H9 (cell line): ENCODE results near the gene UBE2D1. TPM values are rescaled to one million over a fixed set of nuclear protein-coding genes. Genes with fewer than 3 reads are reported as not detected.

ENCODE experiments used
- DNase-seq: peaks from one replicate; pipeline ENCODE4 v3.0.0-alpha.2; 2017
- H2AFZ ChIP-seq: one replicate; pipeline ENCODE4 v1.6.1; 2013; ENCODE audit warnings: mild to moderate bottlenecking, low read length, control low read depth, moderate library complexity
- H2AK5ac ChIP-seq: 2 replicates; pipeline ENCODE4 v1.6.1; 2013; ENCODE audit warnings: low read length, control low read depth, mixed read lengths; ENCODE audit not compliant: insufficient read length
- H2BK120ac ChIP-seq: one replicate; pipeline ENCODE4 v1.6.1; 2013; ENCODE audit warnings: low read depth, mild to moderate bottlenecking, low read length, control low read depth, inconsistent platforms; ENCODE audit not compliant: poor library complexity, severe bottlenecking
- H2BK12ac ChIP-seq: 2 replicates; pipeline ENCODE4 v1.6.1; 2013; ENCODE audit warnings: low read length, control low read depth, mixed read lengths, low read depth; ENCODE audit not compliant: insufficient read length
- H2BK15ac ChIP-seq: 2 replicates; pipeline ENCODE4 v1.6.1; 2013; ENCODE audit warnings: low read depth, low read length, control low read depth
- H2BK20ac ChIP-seq: one replicate; pipeline ENCODE4 v1.6.1; 2013; ENCODE audit warnings: low read depth, mild to moderate bottlenecking, low read length, control low read depth, inconsistent platforms; ENCODE audit not compliant: poor library complexity, severe bottlenecking
- H2BK5ac ChIP-seq: 2 replicates; pipeline ENCODE4 v1.6.1; 2013; ENCODE audit warnings: low read length, control low read depth, mixed read lengths; ENCODE audit not compliant: insufficient read length
- H3K14ac ChIP-seq: 2 replicates; pipeline ENCODE4 v1.6.1; 2013; ENCODE audit warnings: low read length, control low read depth; ENCODE audit not compliant: insufficient read depth
- H3K18ac ChIP-seq: 2 replicates; pipeline ENCODE4 v1.6.1; 2013; ENCODE audit warnings: low read depth, mild to moderate bottlenecking, mixed read lengths, low read length, control low read depth; ENCODE audit not compliant: insufficient read length
- H3K23ac ChIP-seq: 2 replicates; pipeline ENCODE4 v1.6.1; 2013; ENCODE audit warnings: low read length, control low read depth, mixed read lengths, low read depth; ENCODE audit not compliant: insufficient read length
- H3K23me2 ChIP-seq: 2 replicates; pipeline ENCODE4 v1.6.1; 2013; ENCODE audit warnings: low read depth, mild to moderate bottlenecking, mixed read lengths, low read length, control low read depth; ENCODE audit not compliant: insufficient read length, poor library complexity, severe bottlenecking
- H3K27ac ChIP-seq: 2 replicates; pipeline ENCODE4 v1.5.1; 2013; ENCODE audit warnings: low read length, control low read depth, mixed read lengths, low read depth; ENCODE audit not compliant: insufficient read length
- H3K27me3 ChIP-seq: 2 replicates; pipeline ENCODE4 v1.6.1; 2013; ENCODE audit warnings: low read length, control low read depth, inconsistent platforms; ENCODE audit not compliant: insufficient read depth
- H3K4ac ChIP-seq: 2 replicates; pipeline ENCODE4 v1.6.1; 2013; ENCODE audit warnings: low read depth, mild to moderate bottlenecking, control low read depth, inconsistent platforms, low read length, moderate library complexity
- H3K4me1 ChIP-seq: 2 replicates; pipeline ENCODE4 v1.6.1; 2013; ENCODE audit warnings: low read length, control low read depth, inconsistent platforms; ENCODE audit not compliant: insufficient read depth
- H3K4me2 ChIP-seq: 2 replicates; pipeline ENCODE4 v1.6.1; 2013; ENCODE audit warnings: low read length, control low read depth, mixed read lengths; ENCODE audit not compliant: insufficient read length, insufficient read depth
- H3K56ac ChIP-seq: 2 replicates; pipeline ENCODE4 v1.6.1; 2013; ENCODE audit warnings: low read depth, mild to moderate bottlenecking, mixed read lengths, low read length, control low read depth; ENCODE audit not compliant: insufficient read length
- H3K79me1 ChIP-seq: 2 replicates; pipeline ENCODE4 v1.6.1; 2013; ENCODE audit warnings: low read depth, mild to moderate bottlenecking, moderate library complexity, low read length, control low read depth, inconsistent platforms; ENCODE audit not compliant: insufficient read depth, poor library complexity, severe bottlenecking
- H3K79me2 ChIP-seq: 2 replicates; pipeline ENCODE4 v1.6.1; 2013; ENCODE audit warnings: low read length, control low read depth, inconsistent platforms; ENCODE audit not compliant: insufficient read depth
- H3K9ac ChIP-seq: 2 replicates; pipeline ENCODE4 v1.6.1; 2013; ENCODE audit warnings: low read length, control low read depth, mixed read lengths; ENCODE audit not compliant: insufficient read length; ENCODE audit errors: extremely low read depth
- H3K9me3 ChIP-seq: one replicate; pipeline ENCODE4 v1.6.1; 2013; ENCODE audit warnings: low read depth, low read length, inconsistent platforms; ENCODE audit not compliant: control insufficient read depth
- H3T11ph ChIP-seq: one replicate; pipeline ENCODE4 v1.6.1; 2013; ENCODE audit warnings: mild to moderate bottlenecking, low read length, control low read depth, inconsistent platforms
- H4K20me1 ChIP-seq: one replicate; pipeline ENCODE4 v1.6.1; 2013; ENCODE audit not compliant: control insufficient read depth, insufficient read length, insufficient read depth
- H4K5ac ChIP-seq: 2 replicates; pipeline ENCODE4 v1.6.1; 2013; ENCODE audit warnings: low read depth, mild to moderate bottlenecking, mixed read lengths, low read length, control low read depth; ENCODE audit not compliant: insufficient read length
- H4K8ac ChIP-seq: replicated peaks from 2 replicates; pipeline ENCODE4 v1.6.1; 2013; ENCODE audit warnings: low read length, control low read depth, mixed read lengths, low read depth; ENCODE audit not compliant: insufficient read length
- H4K91ac ChIP-seq: 2 replicates; pipeline ENCODE4 v1.6.1; 2013; ENCODE audit warnings: low read depth, mild to moderate bottlenecking, moderate library complexity, mixed read lengths, low read length, control low read depth; ENCODE audit not compliant: insufficient read length
- H3K27ac Mint-ChIP-seq, 3 experiments: 2 replicates in 2 of 3; 3 replicates in 1 of 3; pipeline ENCODE4 v1.8.0; 2020 to 2021; ENCODE audit warnings: mixed read lengths in 3 of 3, mild to moderate bottlenecking in 1 of 3, moderate library complexity in 1 of 3
- H3K27me3 Mint-ChIP-seq: 2 replicates; pipeline ENCODE4 v1.8.0; 2021; ENCODE audit warnings: low read depth, mild to moderate bottlenecking, moderate library complexity, mixed read lengths
- H3K36me3 Mint-ChIP-seq, 3 experiments: 2 replicates in 2 of 3; 3 replicates in 1 of 3; pipeline ENCODE4 v1.8.0; 2020 to 2021; ENCODE audit warnings: low read depth in 3 of 3, mixed read lengths in 3 of 3; ENCODE audit not compliant: insufficient read depth in 1 of 3
- H3K4me1 Mint-ChIP-seq, 2 experiments: 2 replicates each; pipeline ENCODE4 v1.8.0; 2020; ENCODE audit warnings: mixed read lengths in 2 of 2
- H3K4me3 Mint-ChIP-seq, 2 experiments: 2 replicates in 1 of 2; 3 replicates in 1 of 2; pipeline ENCODE4 v1.8.0; 2020 to 2021; ENCODE audit warnings: mild to moderate bottlenecking in 2 of 2, mixed read lengths in 2 of 2, moderate library complexity in 1 of 2
- H3K9me3 Mint-ChIP-seq, 2 experiments: 2 replicates in 1 of 2; 3 replicates in 1 of 2; pipeline ENCODE4 v1.8.0; 2020; ENCODE audit warnings: mild to moderate bottlenecking in 2 of 2, mixed read lengths in 2 of 2, moderate library complexity in 1 of 2
- WGBS: extraction: QIAGEN DNeasy Blood & Tissue Kit; methylation state at CpG from one replicate; pipeline ENCODE4 v1.1.7; 2013; ENCODE audit warnings: missing lambda C conversion rate, low lambda C conversion rate, mixed read lengths; ENCODE audit not compliant: insufficient read length; ENCODE audit errors: extremely low coverage; 5-methylcytosine and 5-hydroxymethylcytosine counted together
- total RNA-seq: library from RNA; stranded (reverse); gene quantifications from 2 replicates; pipeline ENCODE4 v1.2.1, GENCODE V29; 2021
- TF ChIP-seq, protein P1 (sequence below): fragments of 200-600 bp; sonication (generic); conservative IDR thresholded peaks from 3 replicates; pipeline ENCODE4 v1.8.0; 2021; ENCODE audit warnings: antibody characterized with exemption, mild to moderate bottlenecking

UBE2D1 gene
- total RNA-seq, 1 experiment from 2014 or later: 26.8 TPM

DNA sequence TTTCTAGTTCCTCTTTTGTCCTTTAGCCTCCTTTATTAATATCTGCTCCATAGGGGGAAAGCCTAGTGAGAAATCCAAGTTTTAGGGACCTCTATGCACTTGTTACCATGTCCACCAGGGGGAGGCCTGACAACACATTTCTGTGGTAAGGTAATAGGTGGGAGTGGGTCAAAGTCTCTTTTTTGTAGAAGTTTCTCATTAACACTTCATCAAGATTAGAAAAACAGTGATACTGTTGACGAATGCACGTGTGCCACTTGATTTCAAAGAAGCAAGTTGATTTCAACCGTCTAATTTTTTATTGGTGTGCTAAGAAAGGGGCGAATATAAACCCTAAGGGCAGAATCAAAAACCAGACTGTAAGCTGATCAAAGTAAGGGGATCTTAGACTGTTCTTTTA is 35.2 kb upstream of the UBE2D1 start:
- H3K4ac ChIP-seq: no peak overlapping the region
- no peaks in the 10 kb centered on the region for H3K27me3 ChIP-seq
- no peaks in the 10 kb centered on the region for H4K20me1 ChIP-seq
- no peaks in the 10 kb centered on the region for H3K79me1 ChIP-seq
- no peak overlapping the region for H3K4me2 ChIP-seq
- H2AFZ ChIP-seq: no peak overlapping the region
- DNase-seq: peak; percentile 52
- H2BK20ac ChIP-seq: no peak overlapping the region
- Mint-ChIP-seq H3K27me3 (no peaks in the 10 kb centered on the region), H3K4me1 (peaks cover 13 to 14% of the 10 kb centered on the region in 2 experiments), H3K9me3 (no peaks in the 10 kb centered on the region), H3K27ac (no peak overlapping the region), H3K4me3 (no peak overlapping the region), H3K36me3 (no peaks in the 10 kb centered on the region)
- TF ChIP-seq, protein P1, sequence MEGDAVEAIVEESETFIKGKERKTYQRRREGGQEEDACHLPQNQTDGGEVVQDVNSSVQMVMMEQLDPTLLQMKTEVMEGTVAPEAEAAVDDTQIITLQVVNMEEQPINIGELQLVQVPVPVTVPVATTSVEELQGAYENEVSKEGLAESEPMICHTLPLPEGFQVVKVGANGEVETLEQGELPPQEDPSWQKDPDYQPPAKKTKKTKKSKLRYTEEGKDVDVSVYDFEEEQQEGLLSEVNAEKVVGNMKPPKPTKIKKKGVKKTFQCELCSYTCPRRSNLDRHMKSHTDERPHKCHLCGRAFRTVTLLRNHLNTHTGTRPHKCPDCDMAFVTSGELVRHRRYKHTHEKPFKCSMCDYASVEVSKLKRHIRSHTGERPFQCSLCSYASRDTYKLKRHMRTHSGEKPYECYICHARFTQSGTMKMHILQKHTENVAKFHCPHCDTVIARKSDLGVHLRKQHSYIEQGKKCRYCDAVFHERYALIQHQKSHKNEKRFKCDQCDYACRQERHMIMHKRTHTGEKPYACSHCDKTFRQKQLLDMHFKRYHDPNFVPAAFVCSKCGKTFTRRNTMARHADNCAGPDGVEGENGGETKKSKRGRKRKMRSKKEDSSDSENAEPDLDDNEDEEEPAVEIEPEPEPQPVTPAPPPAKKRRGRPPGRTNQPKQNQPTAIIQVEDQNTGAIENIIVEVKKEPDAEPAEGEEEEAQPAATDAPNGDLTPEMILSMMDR: peak; percentile 90
- no CpG with 5 or more reads among the region's 4 CpGs for WGBS
- no peak overlapping the region for H3K56ac ChIP-seq
- H2BK120ac ChIP-seq: no peak overlapping the region
- no peak overlapping the region for H3K14ac ChIP-seq
- no peak overlapping the region for H3K23ac ChIP-seq
- no peaks in the 10 kb centered on the region for H3K23me2 ChIP-seq
- no peak overlapping the region for H4K91ac ChIP-seq
- H4K8ac ChIP-seq: no peak overlapping the region
- no peak overlapping the region for H3T11ph ChIP-seq
- H3K18ac ChIP-seq: no peak overlapping the region
- H3K79me2 ChIP-seq: no peaks in the 10 kb centered on the region
- no peak overlapping the region for H2BK12ac ChIP-seq
- H2AK5ac ChIP-seq: no peak overlapping the region
- no peak overlapping the region for H3K27ac ChIP-seq
- H3K9ac ChIP-seq: no peak overlapping the region
- H3K4me1 ChIP-seq: no peaks in the 10 kb centered on the region; the same call in 1 of the 2 replicates
- H2BK5ac ChIP-seq: no peak overlapping the region
- H4K5ac ChIP-seq: no peak overlapping the region
- no peak overlapping the region for H2BK15ac ChIP-seq
- no peaks in the 10 kb centered on the region for H3K9me3 ChIP-seq
